GM12878 (cell line): ENCODE results near the gene ANKRD34A. TPM values are rescaled to one million over a fixed set of nuclear protein-coding genes. Genes with fewer than 3 reads are reported as not detected.

Experiments used
- ATAC-seq: fragments of 200-7000 bp; cut with Tn5 transposase; 3 replicates; pipeline ENCODE4 v1.9.1; 2020; ENCODE audit warnings: mild to moderate bottlenecking, moderate library complexity
- BruUV-seq: library from RNA; stranded (reverse); fragments of 400-500 nt; replicated peaks from 2 replicates; lab custom pipeline; 2021; lab: Mats Ljungman, UMichigan
- CTCF ChIA-PET: fragments of 300-600 bp; sonication (Branson Sonifier 250); formaldehyde crosslinking; extraction: SDS; loops from one replicate; lab custom pipeline; 2021; ENCODE audit warnings: inconsistent platforms; lab: Yijun Ruan, JAX
- POLR2A ChIA-PET: fragments of 350-600 bp; formaldehyde crosslinking; extraction: SDS; loops from one replicate; lab custom pipeline; 2021; ENCODE audit warnings: inconsistent platforms; lab: Charles Lee
- RAD21 ChIA-PET: fragments of 300-600 bp; sonication (Branson Sonifier 250); formaldehyde crosslinking; loops from one replicate; lab custom pipeline; 2023; ENCODE audit warnings: antibody characterized with exemption; ENCODE audit not compliant: unreplicated experiment; lab: Charles Lee
- SMC1A ChIA-PET: fragments of 300-600 bp; sonication (Branson Sonifier 250); formaldehyde crosslinking; loops from one replicate; lab custom pipeline; 2023; ENCODE audit not compliant: unreplicated experiment, uncharacterized antibody; lab: Charles Lee
- DNase-seq: peaks from one replicate; pipeline ENCODE4 v3.0.0-alpha.2; 2011; ENCODE audit warnings: low read depth, low spot score
- FAIRE-seq: peaks from 3 replicates; lab custom pipeline; 2011; peaks lifted over from hg19 to GRCh38; lab: Jason Lieb, UNC
- H2AFZ ChIP-seq: 2 replicates; pipeline ENCODE4 v1.6.0; 2011; ENCODE audit warnings: low read depth, low read length, control low read depth; ENCODE audit not compliant: control insufficient read depth
- H3K27ac ChIP-seq: 2 replicates; pipeline ENCODE4 v1.5.1; 2011; ENCODE audit warnings: control low read depth; ENCODE audit not compliant: control insufficient read depth, insufficient read depth
- H3K27me3 ChIP-seq, 2 experiments: replicated peaks in 1 of 2; 2 replicates each; pipeline versions ENCODE4 v1.6.0 to v1.6.1; 2011; ENCODE audit warnings: low read length in 1 of 2; ENCODE audit not compliant: control insufficient read depth in 2 of 2, insufficient read depth in 2 of 2
- H3K36me3 ChIP-seq, 2 experiments: 2 replicates each; pipeline ENCODE4 v1.5.1; 2011; ENCODE audit warnings: low read length in 1 of 2; ENCODE audit not compliant: control insufficient read depth in 2 of 2, insufficient read depth in 2 of 2
- H3K4me1 ChIP-seq: 2 replicates; pipeline ENCODE4 v1.6.1; 2011; ENCODE audit warnings: mild to moderate bottlenecking, low read length, moderate library complexity, mixed read lengths; ENCODE audit not compliant: control insufficient read depth, insufficient read depth
- H3K4me2 ChIP-seq: 2 replicates; pipeline ENCODE4 v1.6.0; 2011; ENCODE audit warnings: control low read depth; ENCODE audit not compliant: control insufficient read depth, insufficient read depth
- H3K4me3 ChIP-seq: fragments of 200-600 bp; sonication (generic); 2 replicates; pipeline ENCODE4 v1.5.1; 2016
- H3K79me2 ChIP-seq: 2 replicates; pipeline ENCODE4 v1.6.0; 2011; ENCODE audit warnings: low read length; ENCODE audit not compliant: control insufficient read depth, insufficient read depth
- H3K9ac ChIP-seq: 2 replicates; pipeline ENCODE4 v1.8.0; 2011; ENCODE audit warnings: low read length, control low read depth, mixed read lengths; ENCODE audit not compliant: control insufficient read depth, insufficient read depth
- H3K9me3 ChIP-seq: replicated peaks from 3 replicates; pipeline ENCODE4 v1.5.1; 2011; ENCODE audit warnings: mild to moderate bottlenecking, low read length; ENCODE audit not compliant: control insufficient read depth, insufficient read depth
- H4K20me1 ChIP-seq: 2 replicates; pipeline ENCODE4 v1.6.0; 2011; ENCODE audit not compliant: control insufficient read depth, insufficient read depth
- BHLHE40 ChIP-seq, 2 experiments: fragments of 450-650 bp in 1 of 2; IDR thresholded peaks; 2 replicates each; pipeline ENCODE4 v1.6.1; 2011 to 2017; ENCODE audit warnings: low read depth in 2 of 2, borderline replicate concordance in 1 of 2, improper control_type of control experiment in 1 of 2, low read length in 1 of 2, mild to moderate bottlenecking in 1 of 2
- ELK1 ChIP-seq: IDR thresholded peaks from 2 replicates; pipeline ENCODE4 v1.6.1; 2012; ENCODE audit warnings: low read depth, low read length, improper control_type of control experiment
- PAX5 ChIP-seq: IDR thresholded peaks from 2 replicates; pipeline ENCODE4 v1.6.1; 2011; ENCODE audit warnings: low read depth, low read length, borderline replicate concordance
- SMARCA5 ChIP-seq: fragments of 450-650 bp; IDR thresholded peaks from 2 replicates; pipeline ENCODE4 v1.6.1; 2017; ENCODE audit warnings: mild to moderate bottlenecking
- TCF12 ChIP-seq: IDR thresholded peaks from 2 replicates; pipeline ENCODE4 v1.6.1; 2011; ENCODE audit warnings: low read depth, mild to moderate bottlenecking, low read length
- WRNIP1 ChIP-seq: IDR thresholded peaks from 2 replicates; pipeline ENCODE4 v1.6.1; 2011; ENCODE audit warnings: low read depth, low read length, improper control_type of control experiment, borderline replicate concordance
- YBX1 ChIP-seq: fragments of 450-650 bp; IDR thresholded peaks from 2 replicates; pipeline ENCODE4 v1.6.1; 2016; ENCODE audit warnings: antibody characterized with exemption
- ZNF274 ChIP-seq: IDR thresholded peaks from one replicate; pipeline ENCODE4 v1.8.0; 2011; ENCODE audit not compliant: insufficient read length, insufficient read depth
- WGBS: methylation state at CpG from one replicate; pipeline ENCODE4 v1.1.6; 2016; ENCODE audit warnings: low lambda C conversion rate; ENCODE audit not compliant: insufficient replicate concordance, insufficient coverage; ENCODE audit errors: missing lambda C conversion rate; 5-methylcytosine and 5-hydroxymethylcytosine counted together
- in situ Hi-C: fragments of 300-500 bp; cut with MboI; formaldehyde crosslinking; loops from 9 replicates; pipeline ENCODE4 v1.14.3; 2018; ENCODE audit warnings: mixed read lengths
- intact Hi-C: fragments of 100-400 bp; cut with micrococcal nuclease; formaldehyde crosslinking; loops from one replicate; pipeline ENCODE4 v1.14.2; 2022; ENCODE audit not compliant: unreplicated experiment
- polyA plus RNA-seq, 11 experiments: library from polyadenylated mRNA; depleted of rRNA in 4 of 11; unstranded in 6 of 11; stranded (reverse) in 5 of 11; fragments of >200 nt; fragmentation: Nextera tagmentation in 4 of 11; fragmentation: Illumina TruSeq in 1 of 11; extraction: Ambion mirVana in 4 of 11; extraction: Trizol in 1 of 11; gene quantifications; 1 replicate in 1 of 11; 2 replicates in 10 of 11; pipeline versions ENCODE4 v1.2.1 to v1.2.3, GENCODE V29; 2011 to 2016; ENCODE audit warnings: inconsistent platforms in 2 of 11, missing spikeins in 2 of 11, low read depth in 1 of 11
- total RNA-seq, 4 experiments: library from RNA; depleted of rRNA in 3 of 4; stranded (reverse); fragments of >200 nt in 3 of 4; fragmentation: Illumina TruSeq in 1 of 4; extraction: Trizol in 1 of 4; gene quantifications; 2 replicates each; pipeline versions ENCODE4 v1.2.1 to v1.2.3, GENCODE V29; 2013 to 2021
- TF ChIP-seq, protein P1 (sequence below): IDR thresholded peaks from 2 replicates; pipeline ENCODE4 v1.6.1; 2012; ENCODE audit warnings: mild to moderate bottlenecking, low read depth, low read length

Gene ANKRD34A
- total and polyA plus RNA-seq, 10 of the 15 experiments (the other 5 are each of a cell fraction or from before 2014, with no cell fraction given), result 0.40 to 3.5 (median 1.6) TPM

DNA sequence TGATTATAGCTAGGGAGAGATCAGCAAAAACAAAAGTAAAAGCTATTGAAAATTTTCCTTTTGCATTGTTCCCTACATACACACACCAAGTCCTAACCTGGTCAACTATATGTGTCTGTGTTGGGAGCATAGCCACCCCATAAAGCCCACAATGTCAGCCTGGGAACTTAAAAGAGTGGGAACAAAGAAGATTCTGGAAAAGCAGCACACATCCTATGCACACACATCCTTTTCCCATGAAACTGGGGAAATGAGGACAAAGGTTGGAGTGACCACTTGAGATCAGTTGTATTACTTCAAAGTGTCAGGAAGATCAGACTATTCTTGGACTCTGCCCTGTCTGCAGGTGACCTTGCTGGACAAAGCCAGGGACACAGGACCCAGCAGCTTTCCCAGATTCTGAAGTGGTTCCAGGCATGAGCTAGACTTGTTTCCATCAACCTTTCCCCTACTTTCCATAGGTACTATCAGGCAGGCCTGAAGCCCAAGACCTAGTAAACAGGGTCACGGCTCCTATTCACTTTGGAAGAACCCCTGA, 16.2 kb upstream of the ANKRD34A start:
- 94% methylated on average over 1 of the region's 1 CpG for whole genome bisulfite sequencing
- H3K4me2 ChIP-seq, result peak overlapping the region; percentile 95

GRCh38 chr1:145979746-145980456, 15.5 kb upstream of the ANKRD34A start:
- POLR2A ChIA-PET, result interaction anchor here (0.6 to 6.5 kb wide), 16 partner anchors 11 to 121 kb away, joined by 3 to 102 read pairs (median 11); partner anchors contain the start of genes ANKRD34A, LIX1L, PEX11B and PIAS3
- in situ Hi-C loops (no loop called here), intact Hi-C loops (no loop called here)
- Histone ChIP-seq H3K27ac (peak overlapping the region; percentile 99), H3K9me3 (no peaks in the 10 kb centered on the region), H3K4me1 (peaks cover 54% of the 10 kb centered on the region), H3K36me3 (no peaks in the 10 kb centered on the region), H4K20me1 (no peaks in the 10 kb centered on the region), H3K4me3 (no peak overlapping the region; the same call in 1 of the 2 replicates), H3K79me2 (no peaks in the 10 kb centered on the region), H3K9ac (peak overlapping the region; percentile 62), H3K4me2 (peak overlapping the region; percentile 95), H2AFZ (peak overlapping the region; percentile 42), H3K27me3 (no peaks in the 10 kb centered on the region)
- TSS peak; percentile 69 for BruUV-seq
- SMC1A ChIA-PET, result interaction anchor here (0.7 to 10.9 kb wide), 19 partner anchors 14 to 290 kb away, joined by 3 to 244 read pairs (median 9); partner anchors contain the start of genes ANKRD34A, LIX1L, NUDT17 and PIAS3
- CTCF ChIA-PET, result interaction anchor here (0.6 to 9.4 kb wide), 15 partner anchors 10 to 134 kb away, joined by 3 to 361 read pairs (median 21); partner anchors contain the start of genes ANKRD34A, LIX1L, NUDT17 and PEX11B
- DNase-seq, result peak; percentile 49
- WGBS, result 16% methylated on average over 7 of the region's 7 CpGs
- peak; percentile 34 for ATAC-seq
- RAD21 ChIA-PET, result interaction anchor here (0.7 to 7.9 kb wide), 17 partner anchors 9 to 135 kb away, joined by 3 to 136 read pairs (median 16); partner anchors contain the start of genes ANKRD34A, LIX1L, NUDT17 and PIAS3
- FAIRE-seq, result no peak
- TF ChIP-seq BHLHE40 (IDR thresholded peaks at IDR 0.05; ENCODE audit: borderline replicate concordance in 1 of 2, low read depth in 2 of 2, low read length in 1 of 2), result no peak
- TF ChIP-seq, protein P1, sequence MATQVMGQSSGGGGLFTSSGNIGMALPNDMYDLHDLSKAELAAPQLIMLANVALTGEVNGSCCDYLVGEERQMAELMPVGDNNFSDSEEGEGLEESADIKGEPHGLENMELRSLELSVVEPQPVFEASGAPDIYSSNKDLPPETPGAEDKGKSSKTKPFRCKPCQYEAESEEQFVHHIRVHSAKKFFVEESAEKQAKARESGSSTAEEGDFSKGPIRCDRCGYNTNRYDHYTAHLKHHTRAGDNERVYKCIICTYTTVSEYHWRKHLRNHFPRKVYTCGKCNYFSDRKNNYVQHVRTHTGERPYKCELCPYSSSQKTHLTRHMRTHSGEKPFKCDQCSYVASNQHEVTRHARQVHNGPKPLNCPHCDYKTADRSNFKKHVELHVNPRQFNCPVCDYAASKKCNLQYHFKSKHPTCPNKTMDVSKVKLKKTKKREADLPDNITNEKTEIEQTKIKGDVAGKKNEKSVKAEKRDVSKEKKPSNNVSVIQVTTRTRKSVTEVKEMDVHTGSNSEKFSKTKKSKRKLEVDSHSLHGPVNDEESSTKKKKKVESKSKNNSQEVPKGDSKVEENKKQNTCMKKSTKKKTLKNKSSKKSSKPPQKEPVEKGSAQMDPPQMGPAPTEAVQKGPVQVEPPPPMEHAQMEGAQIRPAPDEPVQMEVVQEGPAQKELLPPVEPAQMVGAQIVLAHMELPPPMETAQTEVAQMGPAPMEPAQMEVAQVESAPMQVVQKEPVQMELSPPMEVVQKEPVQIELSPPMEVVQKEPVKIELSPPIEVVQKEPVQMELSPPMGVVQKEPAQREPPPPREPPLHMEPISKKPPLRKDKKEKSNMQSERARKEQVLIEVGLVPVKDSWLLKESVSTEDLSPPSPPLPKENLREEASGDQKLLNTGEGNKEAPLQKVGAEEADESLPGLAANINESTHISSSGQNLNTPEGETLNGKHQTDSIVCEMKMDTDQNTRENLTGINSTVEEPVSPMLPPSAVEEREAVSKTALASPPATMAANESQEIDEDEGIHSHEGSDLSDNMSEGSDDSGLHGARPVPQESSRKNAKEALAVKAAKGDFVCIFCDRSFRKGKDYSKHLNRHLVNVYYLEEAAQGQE, result no peak
- no peak for TF ChIP-seq ZNF274
- no peak for TF ChIP-seq WRNIP1
- no peak for TF ChIP-seq YBX1
- TF ChIP-seq ELK1, result no peak
- no peak for TF ChIP-seq TCF12

More for the DNA sequence above, 16.2 kb upstream of the ANKRD34A start:
- intact Hi-C loops, result no loop called here
- H3K27ac ChIP-seq, result peak overlapping the region; percentile 99
- H3K79me2 ChIP-seq, result no peaks in the 10 kb centered on the region
- no peak overlapping the region for H3K4me3 ChIP-seq
- BruUV-seq, result no TSS peak
- in situ Hi-C loops, result no loop called here
- H3K27me3 ChIP-seq, result no peaks in the 10 kb centered on the region
- POLR2A ChIA-PET, result interaction anchor here (0.6 to 6.5 kb wide), 12 partner anchors 10 to 121 kb away, joined by 3 to 102 read pairs (median 14); partner anchors contain the start of genes ANKRD34A, LIX1L, PEX11B and PIAS3
- TF ChIP-seq SMARCA5, result 0 out of 2 replicates have a peak, but pooled peaks have one; percentile 6
- no peak for TF ChIP-seq WRNIP1
- TF ChIP-seq PAX5, result no peak
- TF ChIP-seq, all 136 proteins: peak for 1
- ChIA-PET RAD21 (interaction anchor here (1.4 to 7.9 kb wide), 14 partner anchors 8 to 135 kb away, joined by 6 to 136 read pairs (median 22); partner anchors contain the start of genes ANKRD34A, LIX1L, NUDT17 and PIAS3), CTCF (interaction anchor here (0.9 to 9.4 kb wide), 8 partner anchors 12 to 134 kb away, joined by 3 to 361 read pairs (median 54); partner anchors contain the start of genes ANKRD34A, LIX1L, NUDT17 and POLR3GL), SMC1A (interaction anchor here (1.1 to 10.9 kb wide), 13 partner anchors 13 to 156 kb away, joined by 3 to 244 read pairs (median 27); partner anchors contain the start of genes ANKRD34A, LIX1L, PIAS3 and POLR3C)
- no peak for ATAC-seq
- Histone ChIP-seq H4K20me1 (no peaks in the 10 kb centered on the region), H3K4me1 (peaks cover 54% of the 10 kb centered on the region), H3K36me3 (no peaks in the 10 kb centered on the region), H3K9ac (0 out of 2 replicates have a peak overlapping the region, but pooled peaks have one; percentile 17), H3K9me3 (no peaks in the 10 kb centered on the region), H2AFZ (peak overlapping the region; percentile 16; the same call in 1 of the 2 replicates)
- DNase-seq, result no peak
- no peak for FAIRE-seq
